Upper lobe of left lung (tissue), 4 donors: ENCODE measurements around the gene PLEKHM2.

ENCODE experiments used
- CTCF ChIP-seq, 6 experiments: fragments of 450-650 bp in 4 of 6; fragments of 200-600 bp in 2 of 6; sonication (generic) in 2 of 6; IDR thresholded peaks; one replicate each; pipeline ENCODE4 v1.5.1; 2016 to 2019; ENCODE audit warnings: antibody characterized with exemption in 6 of 6
- EP300 ChIP-seq, 4 donors: sonication (generic); formaldehyde crosslinking; IDR thresholded peaks; one replicate each; pipeline ENCODE4 v1.5.1; 2017; ENCODE audit warnings: antibody characterized with exemption in 4 of 4, control low read depth in 2 of 4
- POLR2A ChIP-seq, 4 donors: fragments of 450-650 bp; IDR thresholded peaks; one replicate each; pipeline ENCODE4 v1.5.1; 2016 to 2017; ENCODE audit warnings: antibody characterized with exemption in 4 of 4, mild to moderate bottlenecking in 2 of 4
- POLR2AphosphoS5 ChIP-seq, 2 donors: sonication (generic); formaldehyde crosslinking; IDR thresholded peaks; one replicate each; pipeline ENCODE4 v1.5.1; 2017; ENCODE audit warnings: antibody characterized with exemption in 2 of 2

- no peak for TF ChIP-seq CTCF (IDR thresholded peaks at IDR 0.05)
- TF ChIP-seq EP300 (IDR thresholded peaks at IDR 0.05), result no peak
- TF ChIP-seq POLR2AphosphoS5 (IDR thresholded peaks at IDR 0.05), result peak in 1 of 2 donors; percentile 21
- no peak for TF ChIP-seq POLR2A (IDR thresholded peaks at IDR 0.05)
These were observed 72.3 kb downstream of the PLEKHM2 start for GRCh38 chr1:15756143-15757015.
